ENCODE results near the gene RASAL3.
A peak's percentile ranks its signal among the peaks of the same experiment; 100 is the strongest.

RASAL3 gene

GRCh38 chr19:15471639-15472101 lies 7.3 kb upstream of the RASAL3 start:
- no peak for DNase-seq

GRCh38 chr19:15469513-15470297 lies 5.4 kb upstream of the RASAL3 start:
- DNase-seq: no peak

GRCh38 chr19:15468675-15469512 lies 4.5 kb upstream of the RASAL3 start:
- no peak for DNase-seq

GRCh38 chr19:15467734-15468214 lies 3.4 kb upstream of the RASAL3 start:
- DNase-seq: no peak

GRCh38 chr19:15466851-15467733 lies 2.7 kb upstream of the RASAL3 start:
- no peak for DNase-seq

- DNase-seq: no peak
These were observed 428 bp downstream of the RASAL3 start for GRCh38 chr19:15463861-15464371.

GRCh38 chr19:15461694-15462093 lies 2.6 kb downstream of the RASAL3 start:
- DNase-seq: no peak

GRCh38 chr19:15457701-15458484 lies 6.5 kb downstream of the RASAL3 start:
- no peak for DNase-seq

GRCh38 chr19:15456871-15457700 lies 7.3 kb downstream of the RASAL3 start:
- DNase-seq: no peak

- DNase-seq: no peak
These were observed 7.9 kb downstream of the RASAL3 start for GRCh38 chr19:15456441-15456840.

GRCh38 chr19:15455996-15456395 lies 8.3 kb downstream of the RASAL3 start:
- DNase-seq: no peak

- no peak for DNase-seq
These were observed 10.2 kb downstream of the RASAL3 start for GRCh38 chr19:15453906-15454860.

GRCh38 chr19:15453091-15453578 lies 11.2 kb downstream of the RASAL3 start:
- DNase-seq: no peak

GRCh38 chr19:15452111-15453047 lies 12.0 kb downstream of the RASAL3 start:
- peak; percentile 74 for DNase-seq

- no peak for DNase-seq
These were observed 13.8 kb downstream of the RASAL3 start for GRCh38 chr19:15450528-15450890.

- DNase-seq: peak; percentile 83
These were observed 14.5 kb downstream of the RASAL3 start, which contains the start of gene WIZ for GRCh38 chr19:15449620-15450527. TSS of gene WIZ (minus strand) at chr19:15449956. CDS start at chr19:15448307, 1,649 bp downstream.

All from fibroblast of skin of right quadriceps (primary cell).